ENCODE results near the gene CCDC92.

CCDC92 gene

GRCh38 chr12:123972457-123973401, at the start of gene CCDC92, which contains the start of gene ZNF664:
Gene CCDC92 (minus strand): TSS chr12:123972831. CDS start chr12:123944305, 28,526 bp downstream.
Gene ZNF664 (plus strand): TSS chr12:123973215. CDS start chr12:124012145, 38,930 bp downstream.
- no peak for TF ChIP-seq EZH2phosphoT487 (IDR thresholded peaks at IDR 0.05; ENCODE audit: borderline replicate concordance, low read length)
- TF ChIP-seq CTCF (IDR thresholded peaks at IDR 0.05; ENCODE audit: low read depth, low read length, poor library complexity, severe bottlenecking), result no peak
- peaks cover 38% of the 10 kb centered on the region for H3K36me3 ChIP-seq (ENCODE audit: control insufficient read depth, low read length)
- H3K4me1 ChIP-seq (ENCODE audit: control insufficient read depth, low read length), result peaks cover 18% of the 10 kb centered on the region
- H4K20me1 ChIP-seq (ENCODE audit: control insufficient read depth, insufficient read depth, low read depth, low read length), result no peaks in the 10 kb centered on the region; the same call in 1 of the 2 replicates
- peaks cover 4% of the 10 kb centered on the region; the same call in 1 of the 2 replicates for H3K27me3 ChIP-seq (ENCODE audit: control insufficient read depth, low read length)
- H3F3A ChIP-seq (ENCODE audit: control insufficient read depth, insufficient read depth), result peaks cover 10% of the 10 kb centered on the region
- H3K4me2 ChIP-seq (ENCODE audit: low read length), result peak within 1 kb of the TSS; percentile 98
- peak within 1 kb of the TSS; percentile 93 for H3K4me3 ChIP-seq (ENCODE audit: low read length)
- no peaks in the 10 kb centered on the region for H3K9me3 ChIP-seq (ENCODE audit: control insufficient read depth, insufficient read depth, low read length)
- H3K79me2 ChIP-seq (ENCODE audit: control insufficient read depth, low read length), result peaks cover 31% of the 10 kb centered on the region
- no peaks in the 10 kb centered on the region for H3K9me2 ChIP-seq (replicated peaks; ENCODE audit: control insufficient read depth, low read length)
- no peak within 1 kb of the TSS for H3K27ac ChIP-seq (ENCODE audit: low read depth, low read length)

GRCh38 chr12:124022161-124022560, 49.5 kb upstream of the CCDC92 start:
- Histone ChIP-seq H3F3A (ENCODE audit: control insufficient read depth, insufficient read depth) (no peaks in the 10 kb centered on the region), H4K20me1 (ENCODE audit: control insufficient read depth, insufficient read depth, low read depth, low read length) (no peaks in the 10 kb centered on the region; the same call in 1 of the 2 replicates), H3K36me3 (ENCODE audit: control insufficient read depth, low read length) (no peaks in the 10 kb centered on the region), H3K4me2 (ENCODE audit: low read length) (no peak overlapping the region), H3K4me3 (ENCODE audit: low read length) (no peak overlapping the region), H3K4me1 (ENCODE audit: control insufficient read depth, low read length) (no peaks in the 10 kb centered on the region), H3K27me3 (ENCODE audit: control insufficient read depth, low read length) (no peaks in the 10 kb centered on the region), H3K9me2 (replicated peaks; ENCODE audit: control insufficient read depth, low read length) (no peaks in the 10 kb centered on the region), H3K79me2 (ENCODE audit: control insufficient read depth, low read length) (no peaks in the 10 kb centered on the region), H3K27ac (ENCODE audit: low read depth, low read length) (no peak overlapping the region), H3K9me3 (ENCODE audit: control insufficient read depth, insufficient read depth, low read length) (no peaks in the 10 kb centered on the region)
- TF ChIP-seq EZH2phosphoT487 (IDR thresholded peaks at IDR 0.05; ENCODE audit: borderline replicate concordance, low read length), result no peak
- no peak for TF ChIP-seq CTCF (IDR thresholded peaks at IDR 0.05; ENCODE audit: low read depth, low read length, poor library complexity, severe bottlenecking)

DNA sequence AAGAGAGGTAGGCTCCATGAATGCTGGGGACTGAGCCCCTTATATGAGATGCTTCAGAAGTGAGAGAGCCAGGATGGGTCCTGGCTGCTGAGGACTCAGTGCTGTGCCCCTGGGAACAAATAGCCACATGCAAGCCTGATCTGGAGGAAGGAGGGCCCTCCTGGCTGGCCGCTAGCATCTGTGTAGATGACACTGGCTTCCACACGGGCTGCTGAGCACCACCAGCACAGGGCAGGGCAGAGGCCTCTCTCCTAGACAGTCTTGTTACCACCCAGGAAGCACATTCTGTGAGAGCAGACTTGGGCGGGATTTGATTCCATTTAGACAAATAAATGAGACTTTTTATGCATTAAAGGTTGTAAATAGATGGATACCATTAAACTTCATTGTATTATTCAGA, 48.4 kb upstream of the CCDC92 start:
- TF ChIP-seq EZH2phosphoT487 (IDR thresholded peaks at IDR 0.05; ENCODE audit: borderline replicate concordance, low read length) (no peak), CTCF (IDR thresholded peaks at IDR 0.05; ENCODE audit: low read depth, low read length, poor library complexity, severe bottlenecking) (no peak)
- Histone ChIP-seq H3K27me3 (ENCODE audit: control insufficient read depth, low read length) (no peaks in the 10 kb centered on the region), H3K9me3 (ENCODE audit: control insufficient read depth, insufficient read depth, low read length) (no peaks in the 10 kb centered on the region), H3K4me3 (ENCODE audit: low read length) (no peak overlapping the region), H3F3A (ENCODE audit: control insufficient read depth, insufficient read depth) (peaks cover 3% of the 10 kb centered on the region; the same call in 1 of the 2 replicates), H4K20me1 (ENCODE audit: control insufficient read depth, insufficient read depth, low read depth, low read length) (no peaks in the 10 kb centered on the region; the same call in 1 of the 2 replicates), H3K27ac (ENCODE audit: low read depth, low read length) (no peak overlapping the region), H3K9me2 (replicated peaks; ENCODE audit: control insufficient read depth, low read length) (no peaks in the 10 kb centered on the region), H3K36me3 (ENCODE audit: control insufficient read depth, low read length) (no peaks in the 10 kb centered on the region), H3K4me2 (ENCODE audit: low read length) (no peak overlapping the region), H3K4me1 (ENCODE audit: control insufficient read depth, low read length) (no peaks in the 10 kb centered on the region), H3K79me2 (ENCODE audit: control insufficient read depth, low read length) (no peaks in the 10 kb centered on the region)
